ENCODE data around the gene DNAJB1. TPM values are rescaled to one million over a fixed set of nuclear protein-coding genes. Genes with fewer than 3 reads are reported as not detected.

DNAJB1 gene
- total RNA-seq, 2 experiments from 2014 or later = 86.0 to 103 TPM

- H3K27ac Mint-ChIP-seq = peak overlapping the region; percentile 15
- CTCF ChIA-PET = interaction anchor here (1.6 kb wide), 1 partner anchor 21 kb away, joined by 8 read pairs; no protein-coding TSS in a partner anchor
Measured at GRCh38 chr19:14526423-14526822, 8.2 kb upstream of the DNAJB1 start.

GRCh38 chr19:14525729-14526128 lies 7.5 kb upstream of the DNAJB1 start:
- peaks cover 40% of the 10 kb centered on the region for H3K4me1 Mint-ChIP-seq
- no peaks in the 10 kb centered on the region for H3K36me3 Mint-ChIP-seq
- no peaks in the 10 kb centered on the region for H3K9me3 Mint-ChIP-seq (ENCODE audit: low read depth)
- DNase-seq (no peak), ATAC-seq (no peak)
- CTCF ChIA-PET = interaction anchor here (1.6 kb wide), 1 partner anchor 20 kb away, joined by 8 read pairs; no protein-coding TSS in a partner anchor
- H3K27me3 Mint-ChIP-seq = no peaks in the 10 kb centered on the region
- H3K4me3 Mint-ChIP-seq = no peak overlapping the region
- no peak overlapping the region for H3K27ac Mint-ChIP-seq

More at GRCh38 chr19:14526423-14526822, 8.2 kb upstream of the DNAJB1 start:
- Mint-ChIP-seq H3K27me3 (no peaks in the 10 kb centered on the region), H3K9me3 (ENCODE audit: low read depth) (no peaks in the 10 kb centered on the region), H3K4me3 (no peak overlapping the region), H3K4me1 (peaks cover 43% of the 10 kb centered on the region), H3K36me3 (peaks cover 1% of the 10 kb centered on the region)
- no peak for ATAC-seq
- DNase-seq = no peak

- Mint-ChIP-seq H3K4me1 (peaks cover 58% of the 10 kb centered on the region), H3K9me3 (ENCODE audit: low read depth) (no peaks in the 10 kb centered on the region), H3K27me3 (no peaks in the 10 kb centered on the region), H3K36me3 (peaks cover 18% of the 10 kb centered on the region), H3K4me3 (no peak overlapping the region), H3K27ac (peak overlapping the region; percentile 92)
- CTCF ChIA-PET = interaction anchor here (0.6 to 2.7 kb wide), 4 partner anchors 9 to 384 kb away, joined by 3 to 15 read pairs (median 4); partner anchors contain the start of gene ASF1B
- DNase-seq = no peak
- no peak for ATAC-seq
Measured at GRCh38 chr19:14520543-14520942, 2.3 kb upstream of the DNAJB1 start.

- no peaks in the 10 kb centered on the region for H3K9me3 Mint-ChIP-seq (ENCODE audit: low read depth)
- DNase-seq (no peak), ATAC-seq (no peak)
- H3K27ac Mint-ChIP-seq = peak overlapping the region; percentile 92
- peaks cover 65% of the 10 kb centered on the region for H3K4me1 Mint-ChIP-seq
- H3K4me3 Mint-ChIP-seq = peak overlapping the region; percentile 83
- CTCF ChIA-PET = interaction anchor here (1.2 kb wide), 1 partner anchor 383 kb away, joined by 6 read pairs; the partner anchor contains the start of gene ASF1B
- H3K36me3 Mint-ChIP-seq = peaks cover 24% of the 10 kb centered on the region
- no peaks in the 10 kb centered on the region for H3K27me3 Mint-ChIP-seq
Measured at GRCh38 chr19:14519860-14520407, 1.7 kb upstream of the DNAJB1 start.

- peaks cover 70% of the 10 kb centered on the region for H3K4me1 Mint-ChIP-seq
- H3K9me3 Mint-ChIP-seq (ENCODE audit: low read depth) = no peaks in the 10 kb centered on the region
- peaks cover 29% of the 10 kb centered on the region for H3K36me3 Mint-ChIP-seq
- H3K27ac Mint-ChIP-seq = peak overlapping the region; percentile 93
- H3K4me3 Mint-ChIP-seq = peak overlapping the region; percentile 83
- CTCF ChIA-PET = interaction anchor here (1.2 to 4.5 kb wide), 2 partner anchors 13 to 383 kb away, joined by 6 to 73 read pairs; partner anchors contain the start of gene ASF1B
- DNase-seq = no peak
- no peak for ATAC-seq
- H3K27me3 Mint-ChIP-seq = no peaks in the 10 kb centered on the region
Measured at GRCh38 chr19:14519245-14519859, 1.2 kb upstream of the DNAJB1 start.

GRCh38 chr19:14517446-14517839 lies 754 bp downstream of the DNAJB1 start:
- Mint-ChIP-seq H3K27ac (peak overlapping the region; percentile 75), H3K9me3 (ENCODE audit: low read depth) (no peaks in the 10 kb centered on the region), H3K4me1 (peaks cover 63% of the 10 kb centered on the region), H3K36me3 (peaks cover 34% of the 10 kb centered on the region), H3K27me3 (no peaks in the 10 kb centered on the region), H3K4me3 (peak overlapping the region; percentile 83)
- CTCF ChIA-PET = interaction anchor here (1.0 to 4.5 kb wide), 5 partner anchors 11 to 381 kb away, joined by 3 to 73 read pairs (median 3); partner anchors contain the start of genes ASF1B and NDUFB7
- no peak for ATAC-seq
- DNase-seq = no peak

- H3K9me3 Mint-ChIP-seq (ENCODE audit: low read depth) = no peaks in the 10 kb centered on the region
- CTCF ChIA-PET = interaction anchor here (1.0 to 4.5 kb wide), 3 partner anchors 10 to 380 kb away, joined by 3 to 73 read pairs (median 4); partner anchors contain the start of genes ASF1B and NDUFB7
- ATAC-seq = no peak
- H3K4me3 Mint-ChIP-seq = peak overlapping the region; percentile 83
- DNase-seq = peak; percentile 61
- peak overlapping the region; percentile 75 for H3K27ac Mint-ChIP-seq
- no peaks in the 10 kb centered on the region for H3K27me3 Mint-ChIP-seq
- peaks cover 57% of the 10 kb centered on the region for H3K4me1 Mint-ChIP-seq
- peaks cover 34% of the 10 kb centered on the region for H3K36me3 Mint-ChIP-seq
Measured at GRCh38 chr19:14516746-14517438, 1.3 kb downstream of the DNAJB1 start.

GRCh38 chr19:14516048-14516534 lies 2.1 kb downstream of the DNAJB1 start:
- CTCF ChIA-PET = interaction anchor here (1.6 to 4.5 kb wide), 2 partner anchors 10 to 14 kb away, joined by 4 to 73 read pairs; no protein-coding TSS in a partner anchor
- H3K27me3 Mint-ChIP-seq = no peaks in the 10 kb centered on the region
- H3K36me3 Mint-ChIP-seq = peaks cover 34% of the 10 kb centered on the region
- peaks cover 52% of the 10 kb centered on the region for H3K4me1 Mint-ChIP-seq
- H3K27ac Mint-ChIP-seq = peak overlapping the region; percentile 75
- H3K4me3 Mint-ChIP-seq = peak overlapping the region; percentile 83
- ATAC-seq = no peak
- H3K9me3 Mint-ChIP-seq (ENCODE audit: low read depth) = no peaks in the 10 kb centered on the region
- peak; percentile 48 for DNase-seq

GRCh38 chr19:14515501-14516047 lies 2.6 kb downstream of the DNAJB1 start:
- Mint-ChIP-seq H3K9me3 (ENCODE audit: low read depth) (no peaks in the 10 kb centered on the region), H3K27ac (peak overlapping the region; percentile 75), H3K4me1 (peaks cover 55% of the 10 kb centered on the region), H3K27me3 (no peaks in the 10 kb centered on the region), H3K36me3 (peaks cover 34% of the 10 kb centered on the region), H3K4me3 (peak overlapping the region; percentile 83)
- CTCF ChIA-PET = interaction anchor here (1.6 to 4.5 kb wide), 2 partner anchors 9 to 13 kb away, joined by 4 to 73 read pairs; no protein-coding TSS in a partner anchor
- no peak for DNase-seq
- ATAC-seq = no peak

GRCh38 chr19:14514215-14514863 lies 3.9 kb downstream of the DNAJB1 start:
- no peaks in the 10 kb centered on the region for H3K9me3 Mint-ChIP-seq (ENCODE audit: low read depth)
- peaks cover 34% of the 10 kb centered on the region for H3K36me3 Mint-ChIP-seq
- H3K4me1 Mint-ChIP-seq = peaks cover 46% of the 10 kb centered on the region
- CTCF ChIA-PET = interaction anchor here (1.6 to 4.5 kb wide), 4 partner anchors 8 to 42 kb away, joined by 4 to 73 read pairs (median 6); no protein-coding TSS in a partner anchor
- no peaks in the 10 kb centered on the region for H3K27me3 Mint-ChIP-seq
- no peak for DNase-seq
- ATAC-seq = no peak
- H3K27ac Mint-ChIP-seq = no peak overlapping the region
- no peak overlapping the region for H3K4me3 Mint-ChIP-seq

GRCh38 chr19:14512406-14512961 lies 5.7 kb downstream of the DNAJB1 start:
- peaks cover 46% of the 10 kb centered on the region for H3K4me1 Mint-ChIP-seq
- peaks cover 34% of the 10 kb centered on the region for H3K36me3 Mint-ChIP-seq
- no peak overlapping the region for H3K4me3 Mint-ChIP-seq
- no peak overlapping the region for H3K27ac Mint-ChIP-seq
- H3K9me3 Mint-ChIP-seq (ENCODE audit: low read depth) = no peaks in the 10 kb centered on the region
- H3K27me3 Mint-ChIP-seq = no peaks in the 10 kb centered on the region
- DNase-seq = no peak
- CTCF ChIA-PET = interaction anchor here (2.0 kb wide), 1 partner anchor 44 kb away, joined by 6 read pairs; no protein-coding TSS in a partner anchor
- no peak for ATAC-seq

- CTCF ChIA-PET = interaction anchor here (0.7 kb wide), 1 partner anchor 10 kb away, joined by 3 read pairs; no protein-coding TSS in a partner anchor
- H3K27me3 Mint-ChIP-seq = no peaks in the 10 kb centered on the region
Measured at GRCh38 chr19:14511229-14511593, 7.0 kb downstream of the DNAJB1 start.

More at GRCh38 chr19:14511229-14511593, 7.0 kb downstream of the DNAJB1 start:
- Mint-ChIP-seq H3K9me3 (ENCODE audit: low read depth) (no peaks in the 10 kb centered on the region), H3K36me3 (peaks cover 23% of the 10 kb centered on the region), H3K27ac (no peak overlapping the region), H3K4me1 (peaks cover 51% of the 10 kb centered on the region), H3K4me3 (no peak overlapping the region)
- DNase-seq (no peak), ATAC-seq (no peak)

All from activated CD8-positive, alpha-beta memory T cell treated with anti-CD3 and anti-CD28 coated beads, Interleukin-2, amount 10 ng/mL, durations not matched to agents 7 days and 5 days (primary cell).